ENCODE data around the gene LPIN3. TPM values are rescaled to one million over a fixed set of nuclear protein-coding genes. Genes with fewer than 3 reads are reported as not detected.

Gene LPIN3
- total RNA-seq, 1 experiment from 2014 or later, result 18.5 TPM

DNA sequence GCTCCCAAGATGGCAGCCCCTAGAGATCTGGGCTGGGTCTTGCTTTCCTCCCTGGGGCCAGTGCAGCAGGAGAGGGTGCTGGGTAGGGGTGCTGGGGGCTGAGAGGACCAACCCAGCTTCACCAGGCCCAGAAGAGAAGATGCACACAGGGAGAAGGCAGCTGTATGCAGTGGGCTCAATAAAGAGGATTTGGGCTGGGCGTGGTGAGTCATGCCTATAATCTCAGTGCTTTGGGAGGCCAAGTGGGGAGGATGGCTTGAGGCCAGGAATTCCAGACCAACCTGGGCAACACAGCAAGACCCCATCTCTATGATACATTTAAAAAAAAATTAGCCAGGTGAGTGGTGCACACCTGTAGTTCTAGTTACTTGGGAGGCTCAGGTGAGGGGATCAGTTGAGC lies 51.7 kb downstream of the LPIN3 start:
- Histone ChIP-seq H3K36me3 (ENCODE audit: control insufficient read depth in 1 of 2, insufficient read depth in 2 of 2, low read length in 2 of 2) (no peaks in the 10 kb centered on the region), H3K4me3 (replicated peaks in 1 of 2; ENCODE audit: low read depth in 1 of 2, low read length in 2 of 2) (no peak overlapping the region), H3K79me2 (ENCODE audit: insufficient read depth, low read length) (no peaks in the 10 kb centered on the region), H3K9me2 (ENCODE audit: insufficient read depth) (no peaks in the 10 kb centered on the region), H3K9ac (ENCODE audit: low read length) (no peak overlapping the region), H3K27ac (ENCODE audit: low read depth, low read length) (no peak overlapping the region), H2AFZ (ENCODE audit: low read depth, low read length, poor library complexity, severe bottlenecking) (no peak overlapping the region), H4K20me1 (ENCODE audit: insufficient read depth) (no peaks in the 10 kb centered on the region), H3K27me3 (ENCODE audit: insufficient read depth, low read length) (no peaks in the 10 kb centered on the region), H3K4me2 (ENCODE audit: low read length) (no peak overlapping the region), H3K9me3 (ENCODE audit: control insufficient read depth in 1 of 2, insufficient read depth in 1 of 2, low read depth in 1 of 2, low read length in 2 of 2) (no peaks in the 10 kb centered on the region), H3K4me1 (ENCODE audit: control insufficient read depth in 1 of 2, insufficient read depth in 2 of 2, low read length in 2 of 2) (no peaks in the 10 kb centered on the region; a peak in 1 of 4 replicates)
- TF ChIP-seq EZH2phosphoT487 (IDR thresholded peaks at IDR 0.05; ENCODE audit: borderline replicate concordance) (no peak), FOSL1 (IDR thresholded peaks at IDR 0.05; ENCODE audit: low read depth) (no peak), SP1 (IDR thresholded peaks at IDR 0.05; ENCODE audit: low read depth) (no peak), RAD21 (IDR thresholded peaks at IDR 0.05; ENCODE audit: low read depth) (no peak), EGR1 (IDR thresholded peaks at IDR 0.05; ENCODE audit: low read depth) (no peak), TCF7L2 (IDR thresholded peaks at IDR 0.05; ENCODE audit: borderline replicate concordance, extremely low read depth, insufficient read depth, insufficient read length) (no peak), ELF1 (IDR thresholded peaks at IDR 0.05; ENCODE audit: borderline replicate concordance, low read depth) (no peak), CEBPB (IDR thresholded peaks at IDR 0.05; ENCODE audit: low read depth) (no peak), SIN3A (IDR thresholded peaks at IDR 0.05; ENCODE audit: low read depth) (no peak), ZFX (IDR thresholded peaks at IDR 0.05) (no peak), POLR2A (IDR thresholded peaks at IDR 0.05; ENCODE audit: borderline replicate concordance, extremely low read depth, insufficient read depth, insufficient read length) (no peak), POLR2AphosphoS5 (IDR thresholded peaks at IDR 0.05; ENCODE audit: low read depth, low read length) (no peak), YY1 (IDR thresholded peaks at IDR 0.05; ENCODE audit: extremely low read depth, insufficient replicate concordance, low read depth, low read length) (no peak)
- TF ChIP-seq, protein P1, sequence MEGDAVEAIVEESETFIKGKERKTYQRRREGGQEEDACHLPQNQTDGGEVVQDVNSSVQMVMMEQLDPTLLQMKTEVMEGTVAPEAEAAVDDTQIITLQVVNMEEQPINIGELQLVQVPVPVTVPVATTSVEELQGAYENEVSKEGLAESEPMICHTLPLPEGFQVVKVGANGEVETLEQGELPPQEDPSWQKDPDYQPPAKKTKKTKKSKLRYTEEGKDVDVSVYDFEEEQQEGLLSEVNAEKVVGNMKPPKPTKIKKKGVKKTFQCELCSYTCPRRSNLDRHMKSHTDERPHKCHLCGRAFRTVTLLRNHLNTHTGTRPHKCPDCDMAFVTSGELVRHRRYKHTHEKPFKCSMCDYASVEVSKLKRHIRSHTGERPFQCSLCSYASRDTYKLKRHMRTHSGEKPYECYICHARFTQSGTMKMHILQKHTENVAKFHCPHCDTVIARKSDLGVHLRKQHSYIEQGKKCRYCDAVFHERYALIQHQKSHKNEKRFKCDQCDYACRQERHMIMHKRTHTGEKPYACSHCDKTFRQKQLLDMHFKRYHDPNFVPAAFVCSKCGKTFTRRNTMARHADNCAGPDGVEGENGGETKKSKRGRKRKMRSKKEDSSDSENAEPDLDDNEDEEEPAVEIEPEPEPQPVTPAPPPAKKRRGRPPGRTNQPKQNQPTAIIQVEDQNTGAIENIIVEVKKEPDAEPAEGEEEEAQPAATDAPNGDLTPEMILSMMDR (IDR thresholded peaks at IDR 0.05 in 2 of 3, conservative IDR thresholded peaks at IDR 0.05 in 1 of 3; ENCODE audit: borderline replicate concordance in 1 of 3, insufficient read depth in 1 of 3, low read depth in 2 of 3, low read length in 2 of 3), result no peak
- TF ChIP-seq, protein P2, sequence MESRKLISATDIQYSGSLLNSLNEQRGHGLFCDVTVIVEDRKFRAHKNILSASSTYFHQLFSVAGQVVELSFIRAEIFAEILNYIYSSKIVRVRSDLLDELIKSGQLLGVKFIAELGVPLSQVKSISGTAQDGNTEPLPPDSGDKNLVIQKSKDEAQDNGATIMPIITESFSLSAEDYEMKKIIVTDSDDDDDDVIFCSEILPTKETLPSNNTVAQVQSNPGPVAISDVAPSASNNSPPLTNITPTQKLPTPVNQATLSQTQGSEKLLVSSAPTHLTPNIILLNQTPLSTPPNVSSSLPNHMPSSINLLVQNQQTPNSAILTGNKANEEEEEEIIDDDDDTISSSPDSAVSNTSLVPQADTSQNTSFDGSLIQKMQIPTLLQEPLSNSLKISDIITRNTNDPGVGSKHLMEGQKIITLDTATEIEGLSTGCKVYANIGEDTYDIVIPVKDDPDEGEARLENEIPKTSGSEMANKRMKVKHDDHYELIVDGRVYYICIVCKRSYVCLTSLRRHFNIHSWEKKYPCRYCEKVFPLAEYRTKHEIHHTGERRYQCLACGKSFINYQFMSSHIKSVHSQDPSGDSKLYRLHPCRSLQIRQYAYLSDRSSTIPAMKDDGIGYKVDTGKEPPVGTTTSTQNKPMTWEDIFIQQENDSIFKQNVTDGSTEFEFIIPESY (IDR thresholded peaks at IDR 0.05; ENCODE audit: extremely low read depth, insufficient replicate concordance, low read length), result no peak
- TF ChIP-seq, protein P3, sequence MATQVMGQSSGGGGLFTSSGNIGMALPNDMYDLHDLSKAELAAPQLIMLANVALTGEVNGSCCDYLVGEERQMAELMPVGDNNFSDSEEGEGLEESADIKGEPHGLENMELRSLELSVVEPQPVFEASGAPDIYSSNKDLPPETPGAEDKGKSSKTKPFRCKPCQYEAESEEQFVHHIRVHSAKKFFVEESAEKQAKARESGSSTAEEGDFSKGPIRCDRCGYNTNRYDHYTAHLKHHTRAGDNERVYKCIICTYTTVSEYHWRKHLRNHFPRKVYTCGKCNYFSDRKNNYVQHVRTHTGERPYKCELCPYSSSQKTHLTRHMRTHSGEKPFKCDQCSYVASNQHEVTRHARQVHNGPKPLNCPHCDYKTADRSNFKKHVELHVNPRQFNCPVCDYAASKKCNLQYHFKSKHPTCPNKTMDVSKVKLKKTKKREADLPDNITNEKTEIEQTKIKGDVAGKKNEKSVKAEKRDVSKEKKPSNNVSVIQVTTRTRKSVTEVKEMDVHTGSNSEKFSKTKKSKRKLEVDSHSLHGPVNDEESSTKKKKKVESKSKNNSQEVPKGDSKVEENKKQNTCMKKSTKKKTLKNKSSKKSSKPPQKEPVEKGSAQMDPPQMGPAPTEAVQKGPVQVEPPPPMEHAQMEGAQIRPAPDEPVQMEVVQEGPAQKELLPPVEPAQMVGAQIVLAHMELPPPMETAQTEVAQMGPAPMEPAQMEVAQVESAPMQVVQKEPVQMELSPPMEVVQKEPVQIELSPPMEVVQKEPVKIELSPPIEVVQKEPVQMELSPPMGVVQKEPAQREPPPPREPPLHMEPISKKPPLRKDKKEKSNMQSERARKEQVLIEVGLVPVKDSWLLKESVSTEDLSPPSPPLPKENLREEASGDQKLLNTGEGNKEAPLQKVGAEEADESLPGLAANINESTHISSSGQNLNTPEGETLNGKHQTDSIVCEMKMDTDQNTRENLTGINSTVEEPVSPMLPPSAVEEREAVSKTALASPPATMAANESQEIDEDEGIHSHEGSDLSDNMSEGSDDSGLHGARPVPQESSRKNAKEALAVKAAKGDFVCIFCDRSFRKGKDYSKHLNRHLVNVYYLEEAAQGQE (IDR thresholded peaks at IDR 0.05; ENCODE audit: low read depth), result no peak
- TF ChIP-seq, protein P4, sequence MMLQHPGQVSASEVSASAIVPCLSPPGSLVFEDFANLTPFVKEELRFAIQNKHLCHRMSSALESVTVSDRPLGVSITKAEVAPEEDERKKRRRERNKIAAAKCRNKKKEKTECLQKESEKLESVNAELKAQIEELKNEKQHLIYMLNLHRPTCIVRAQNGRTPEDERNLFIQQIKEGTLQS (IDR thresholded peaks at IDR 0.05), result no peak
- TF ChIP-seq, protein P5, sequence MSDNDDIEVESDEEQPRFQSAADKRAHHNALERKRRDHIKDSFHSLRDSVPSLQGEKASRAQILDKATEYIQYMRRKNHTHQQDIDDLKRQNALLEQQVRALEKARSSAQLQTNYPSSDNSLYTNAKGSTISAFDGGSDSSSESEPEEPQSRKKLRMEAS (IDR thresholded peaks at IDR 0.05), result no peak
- RAD21 ChIA-PET (ENCODE audit: low non-redundant PET in 1 of 2, low total read pairs in 2 of 2, uncharacterized antibody in 2 of 2, unreplicated experiment in 2 of 2), result no interaction called here
- no TSS peak for BruUV-seq (replicated peaks)
- DNase-seq (ENCODE audit: low read depth, low spot score) (no peak), ATAC-seq (no peak)
- CTCF ChIA-PET, result no interaction called here
- intact Hi-C loops (cut with micrococcal nuclease), result no loop called here
- POLR2A ChIA-PET, result no interaction called here
